Measurements from ENCODE around the gene HTR4. TPM values are rescaled to one million over a fixed set of nuclear protein-coding genes. Genes with fewer than 3 reads are reported as not detected.

Gene HTR4
- total RNA-seq, 1 donor from 2014 or later = not detected

GRCh38 chr5:148455185-148455584 is 199.1 kb downstream of the HTR4 start:
- no peak overlapping the region for H3K27ac Mint-ChIP-seq (ENCODE audit: unreplicated experiment)

GRCh38 chr5:148454576-148454975 is 199.8 kb downstream of the HTR4 start:
- TF ChIP-seq CTCF (IDR thresholded peaks at IDR 0.05; ENCODE audit: unreplicated experiment) = no peak
- no peaks in the 10 kb centered on the region for H3K4me1 Mint-ChIP-seq (ENCODE audit: unreplicated experiment)
- no peaks in the 10 kb centered on the region for H3K9me3 Mint-ChIP-seq (ENCODE audit: unreplicated experiment)
- no peak for DNase-seq (ENCODE audit: low spot score)
- H3K27me3 Mint-ChIP-seq (ENCODE audit: unreplicated experiment) = peaks cover 2% of the 10 kb centered on the region
- H3K27ac Mint-ChIP-seq (ENCODE audit: unreplicated experiment) = no peak overlapping the region
- H3K4me3 Mint-ChIP-seq (ENCODE audit: unreplicated experiment) = no peak overlapping the region
- no peaks in the 10 kb centered on the region for H3K36me3 Mint-ChIP-seq (ENCODE audit: low read depth, unreplicated experiment)

More at GRCh38 chr5:148455185-148455584, 199.1 kb downstream of the HTR4 start:
- Mint-ChIP-seq H3K27me3 (ENCODE audit: unreplicated experiment) (peaks cover 2% of the 10 kb centered on the region), H3K4me3 (ENCODE audit: unreplicated experiment) (no peak overlapping the region), H3K9me3 (ENCODE audit: unreplicated experiment) (no peaks in the 10 kb centered on the region), H3K36me3 (ENCODE audit: low read depth, unreplicated experiment) (no peaks in the 10 kb centered on the region), H3K4me1 (ENCODE audit: unreplicated experiment) (no peaks in the 10 kb centered on the region)
- no peak for DNase-seq (ENCODE audit: low spot score)
- TF ChIP-seq CTCF (IDR thresholded peaks at IDR 0.05; ENCODE audit: unreplicated experiment) = no peak

GRCh38 chr5:148452499-148453193 is 201.7 kb downstream of the HTR4 start:
- H3K4me3 Mint-ChIP-seq (ENCODE audit: unreplicated experiment) = no peak overlapping the region
- no peak for TF ChIP-seq CTCF (IDR thresholded peaks at IDR 0.05; ENCODE audit: unreplicated experiment)
- no peak overlapping the region for H3K27ac Mint-ChIP-seq (ENCODE audit: unreplicated experiment)
- no peaks in the 10 kb centered on the region for H3K4me1 Mint-ChIP-seq (ENCODE audit: unreplicated experiment)
- H3K36me3 Mint-ChIP-seq (ENCODE audit: low read depth, unreplicated experiment) = no peaks in the 10 kb centered on the region
- DNase-seq (ENCODE audit: low spot score) = no peak
- peaks cover 2% of the 10 kb centered on the region for H3K27me3 Mint-ChIP-seq (ENCODE audit: unreplicated experiment)
- H3K9me3 Mint-ChIP-seq (ENCODE audit: unreplicated experiment) = no peaks in the 10 kb centered on the region

- Mint-ChIP-seq H3K9me3 (ENCODE audit: unreplicated experiment) (no peaks in the 10 kb centered on the region), H3K4me3 (ENCODE audit: unreplicated experiment) (no peak overlapping the region), H3K27ac (ENCODE audit: unreplicated experiment) (no peak overlapping the region), H3K36me3 (ENCODE audit: low read depth, unreplicated experiment) (no peaks in the 10 kb centered on the region), H3K4me1 (ENCODE audit: unreplicated experiment) (no peaks in the 10 kb centered on the region), H3K27me3 (ENCODE audit: unreplicated experiment) (no peaks in the 10 kb centered on the region)
- DNase-seq (ENCODE audit: low spot score) = no peak
- no peak for TF ChIP-seq CTCF (IDR thresholded peaks at IDR 0.05; ENCODE audit: unreplicated experiment)
Observed at GRCh38 chr5:148446611-148447010, 207.7 kb downstream of the HTR4 start.

DNA sequence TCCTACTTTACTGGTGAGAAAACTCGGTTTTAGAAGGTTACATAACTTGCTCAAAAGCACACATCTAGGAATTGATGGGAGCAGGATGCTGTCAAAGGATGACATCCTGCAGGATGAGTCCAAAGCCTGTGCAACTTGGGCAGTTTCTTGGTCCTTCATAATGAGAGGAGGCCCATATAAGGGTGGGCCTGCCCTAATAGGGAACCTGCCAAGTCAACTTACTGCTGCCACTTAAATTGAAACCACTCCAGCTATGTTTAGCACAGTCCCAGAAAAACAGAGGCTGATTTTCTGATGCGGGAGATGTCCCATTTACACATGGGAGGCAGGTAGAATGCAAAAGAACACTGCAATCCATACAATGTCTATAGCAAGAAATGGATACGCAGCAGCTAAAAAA is 208.7 kb downstream of the HTR4 start:
- H3K27me3 Mint-ChIP-seq (ENCODE audit: unreplicated experiment) = no peaks in the 10 kb centered on the region
- no peak for TF ChIP-seq CTCF (IDR thresholded peaks at IDR 0.05; ENCODE audit: unreplicated experiment)
- no peak overlapping the region for H3K27ac Mint-ChIP-seq (ENCODE audit: unreplicated experiment)
- no peak overlapping the region for H3K4me3 Mint-ChIP-seq (ENCODE audit: unreplicated experiment)
- DNase-seq (ENCODE audit: low spot score) = no peak
- no peaks in the 10 kb centered on the region for H3K9me3 Mint-ChIP-seq (ENCODE audit: unreplicated experiment)
- H3K4me1 Mint-ChIP-seq (ENCODE audit: unreplicated experiment) = no peaks in the 10 kb centered on the region
- H3K36me3 Mint-ChIP-seq (ENCODE audit: low read depth, unreplicated experiment) = no peaks in the 10 kb centered on the region
